ENCODE data around the gene DCHS2.

DCHS2 gene

GRCh38 chr4:154390324-154390723 lies 101.3 kb downstream of the DCHS2 start:
- Histone ChIP-seq H3K4me1 (ENCODE audit: control insufficient read depth in 1 of 2, insufficient read depth in 1 of 2, low read depth in 1 of 2, low read length in 1 of 2) (no peaks in the 10 kb centered on the region), H3K4me3 (ENCODE audit: low read depth in 1 of 2, low read length in 1 of 2) (no peak overlapping the region), H3K27ac (no peak overlapping the region), H3K27me3 (no peaks in the 10 kb centered on the region), H3K36me3 (no peaks in the 10 kb centered on the region), H3K9me3 (no peaks in the 10 kb centered on the region)
- TF ChIP-seq, protein P1, sequence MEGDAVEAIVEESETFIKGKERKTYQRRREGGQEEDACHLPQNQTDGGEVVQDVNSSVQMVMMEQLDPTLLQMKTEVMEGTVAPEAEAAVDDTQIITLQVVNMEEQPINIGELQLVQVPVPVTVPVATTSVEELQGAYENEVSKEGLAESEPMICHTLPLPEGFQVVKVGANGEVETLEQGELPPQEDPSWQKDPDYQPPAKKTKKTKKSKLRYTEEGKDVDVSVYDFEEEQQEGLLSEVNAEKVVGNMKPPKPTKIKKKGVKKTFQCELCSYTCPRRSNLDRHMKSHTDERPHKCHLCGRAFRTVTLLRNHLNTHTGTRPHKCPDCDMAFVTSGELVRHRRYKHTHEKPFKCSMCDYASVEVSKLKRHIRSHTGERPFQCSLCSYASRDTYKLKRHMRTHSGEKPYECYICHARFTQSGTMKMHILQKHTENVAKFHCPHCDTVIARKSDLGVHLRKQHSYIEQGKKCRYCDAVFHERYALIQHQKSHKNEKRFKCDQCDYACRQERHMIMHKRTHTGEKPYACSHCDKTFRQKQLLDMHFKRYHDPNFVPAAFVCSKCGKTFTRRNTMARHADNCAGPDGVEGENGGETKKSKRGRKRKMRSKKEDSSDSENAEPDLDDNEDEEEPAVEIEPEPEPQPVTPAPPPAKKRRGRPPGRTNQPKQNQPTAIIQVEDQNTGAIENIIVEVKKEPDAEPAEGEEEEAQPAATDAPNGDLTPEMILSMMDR (IDR thresholded peaks at IDR 0.05): no peak

GRCh38 chr4:154389148-154389547 lies 102.5 kb downstream of the DCHS2 start:
- H3K27ac ChIP-seq: no peak overlapping the region
- H3K27me3 ChIP-seq: no peaks in the 10 kb centered on the region
- H3K4me3 ChIP-seq (ENCODE audit: low read depth in 1 of 2, low read length in 1 of 2): no peak overlapping the region
- TF ChIP-seq, protein P1 (IDR thresholded peaks at IDR 0.05): no peak
- no peaks in the 10 kb centered on the region for H3K4me1 ChIP-seq (ENCODE audit: control insufficient read depth in 1 of 2, insufficient read depth in 1 of 2, low read depth in 1 of 2, low read length in 1 of 2)
- no peaks in the 10 kb centered on the region for H3K36me3 ChIP-seq
- H3K9me3 ChIP-seq: no peaks in the 10 kb centered on the region

GRCh38 chr4:154384012-154384411 lies 107.6 kb downstream of the DCHS2 start:
- H3K4me1 ChIP-seq (ENCODE audit: control insufficient read depth in 1 of 2, insufficient read depth in 1 of 2, low read depth in 1 of 2, low read length in 1 of 2): no peaks in the 10 kb centered on the region
- no peaks in the 10 kb centered on the region for H3K36me3 ChIP-seq
- TF ChIP-seq, protein P1 (IDR thresholded peaks at IDR 0.05): no peak
- no peaks in the 10 kb centered on the region for H3K9me3 ChIP-seq
- H3K27ac ChIP-seq: no peak overlapping the region
- no peaks in the 10 kb centered on the region for H3K27me3 ChIP-seq
- no peak overlapping the region for H3K4me3 ChIP-seq (ENCODE audit: low read depth in 1 of 2, low read length in 1 of 2)

GRCh38 chr4:154376486-154376885 lies 115.1 kb downstream of the DCHS2 start:
- Histone ChIP-seq H3K36me3 (no peaks in the 10 kb centered on the region), H3K4me3 (ENCODE audit: low read depth in 1 of 2, low read length in 1 of 2) (no peak overlapping the region), H3K27ac (no peak overlapping the region), H3K27me3 (no peaks in the 10 kb centered on the region), H3K4me1 (ENCODE audit: control insufficient read depth in 1 of 2, insufficient read depth in 1 of 2, low read depth in 1 of 2, low read length in 1 of 2) (no peaks in the 10 kb centered on the region), H3K9me3 (no peaks in the 10 kb centered on the region)
- TF ChIP-seq, protein P1 (IDR thresholded peaks at IDR 0.05): no peak

GRCh38 chr4:154368060-154368459 lies 123.5 kb downstream of the DCHS2 start:
- Histone ChIP-seq H3K4me3 (ENCODE audit: low read depth in 1 of 2, low read length in 1 of 2) (no peak overlapping the region), H3K9me3 (no peaks in the 10 kb centered on the region), H3K27ac (no peak overlapping the region), H3K36me3 (no peaks in the 10 kb centered on the region), H3K27me3 (no peaks in the 10 kb centered on the region), H3K4me1 (ENCODE audit: control insufficient read depth in 1 of 2, insufficient read depth in 1 of 2, low read depth in 1 of 2, low read length in 1 of 2) (no peaks in the 10 kb centered on the region)
- TF ChIP-seq, protein P1 (IDR thresholded peaks at IDR 0.05): no peak

GRCh38 chr4:154367659-154368058 lies 123.9 kb downstream of the DCHS2 start:
- Histone ChIP-seq H3K4me3 (ENCODE audit: low read depth in 1 of 2, low read length in 1 of 2) (no peak overlapping the region), H3K9me3 (no peaks in the 10 kb centered on the region), H3K4me1 (ENCODE audit: control insufficient read depth in 1 of 2, insufficient read depth in 1 of 2, low read depth in 1 of 2, low read length in 1 of 2) (no peaks in the 10 kb centered on the region), H3K27ac (no peak overlapping the region), H3K36me3 (no peaks in the 10 kb centered on the region), H3K27me3 (no peaks in the 10 kb centered on the region)
- TF ChIP-seq, protein P1 (IDR thresholded peaks at IDR 0.05): no peak
